ENCODE measurements around the gene RPIA.

RPIA gene

GRCh38 chr2:88760819-88761598 is 69.5 kb downstream of the RPIA start:
- TF ChIP-seq FOXM1 (IDR thresholded peaks at IDR 0.05; ENCODE audit: borderline replicate concordance, low read depth) (no peak), EGR1 (IDR thresholded peaks at IDR 0.05) (no peak)

- no peak for TF ChIP-seq EGR1 (IDR thresholded peaks at IDR 0.05)
These were observed 72.8 kb downstream of the RPIA start for GRCh38 chr2:88764141-88764849.

GRCh38 chr2:88764850-88765153 is 73.3 kb downstream of the RPIA start:
- TF ChIP-seq TEAD4 (IDR thresholded peaks at IDR 0.05), result no peak

- TF ChIP-seq REST (IDR thresholded peaks at IDR 0.05; ENCODE audit: low read depth) (no peak), FOXM1 (IDR thresholded peaks at IDR 0.05; ENCODE audit: borderline replicate concordance, low read depth) (no peak), TAF1 (IDR thresholded peaks at IDR 0.05; ENCODE audit: low read depth) (no peak), NFIC (IDR thresholded peaks at IDR 0.05) (no peak), EP300 (IDR thresholded peaks at IDR 0.05; ENCODE audit: borderline replicate concordance) (no peak), CEBPB (IDR thresholded peaks at IDR 0.05) (no peak), CREB1 (IDR thresholded peaks at IDR 0.05; ENCODE audit: low read depth) (no peak), EGR1 (IDR thresholded peaks at IDR 0.05) (no peak), ZBTB7A (IDR thresholded peaks at IDR 0.05; ENCODE audit: low read depth) (no peak), TEAD4 (IDR thresholded peaks at IDR 0.05) (peak; percentile 16; the same call in 1 of the 2 replicates), MAX (IDR thresholded peaks at IDR 0.05) (peak; percentile 100), YY1 (IDR thresholded peaks at IDR 0.05; ENCODE audit: low read depth) (no peak), TCF12 (IDR thresholded peaks at IDR 0.05; ENCODE audit: low read depth) (peak; percentile 52; the same call in 1 of the 2 replicates), RAD21 (IDR thresholded peaks at IDR 0.05; ENCODE audit: low read depth) (no peak), USF1 (IDR thresholded peaks at IDR 0.05) (peak; percentile 66; the same call in 1 of the 2 replicates)
These were observed 73.8 kb downstream of the RPIA start for GRCh38 chr2:88765154-88765888.

GRCh38 chr2:88770016-88770415 is 78.5 kb downstream of the RPIA start:
- TF ChIP-seq TCF12 (IDR thresholded peaks at IDR 0.05; ENCODE audit: low read depth), result no peak
- TF ChIP-seq NFIC (IDR thresholded peaks at IDR 0.05), result no peak
- TF ChIP-seq CREB1 (IDR thresholded peaks at IDR 0.05; ENCODE audit: low read depth), result no peak
